GM23338 (cell line): ENCODE results near the gene LRRFIP1.

Source experiments
- CTCF ChIP-seq, 2 experiments: fragments of 200-600 bp in 1 of 2; sonication (generic) in 1 of 2; conservative IDR thresholded peaks; 2 replicates each; pipeline versions ENCODE4 v1.5.1 to v1.6.1; 2016 to 2017; ENCODE audit warnings: antibody characterized with exemption in 2 of 2, low read depth in 2 of 2, mild to moderate bottlenecking in 2 of 2, moderate library complexity in 1 of 2
- ETS1 ChIP-seq: IDR thresholded peaks from 2 replicates; pipeline ENCODE4 v1.6.1; 2016; ENCODE audit warnings: antibody characterized with exemption
- EZH2 ChIP-seq: fragments of 200-600 bp; sonication (generic); IDR thresholded peaks from one replicate; pipeline ENCODE4 v1.8.0; 2017; ENCODE audit warnings: antibody characterized with exemption, mild to moderate bottlenecking, low read depth; ENCODE audit not compliant: unreplicated experiment
- EZH2phosphoT487 ChIP-seq: fragments of 200-600 bp; sonication (generic); IDR thresholded peaks from one replicate; pipeline ENCODE4 v1.8.1; 2018; ENCODE audit warnings: antibody characterized with exemption; ENCODE audit not compliant: unreplicated experiment
- JUNB ChIP-seq: IDR thresholded peaks from one replicate; pipeline ENCODE4 v1.6.1; 2016; ENCODE audit warnings: antibody characterized with exemption; ENCODE audit not compliant: unreplicated experiment
- NANOG ChIP-seq: IDR thresholded peaks from 2 replicates; pipeline ENCODE4 v1.6.1; 2016; ENCODE audit warnings: antibody characterized with exemption, borderline replicate concordance
- POLR2AphosphoS5 ChIP-seq: IDR thresholded peaks from 2 replicates; pipeline ENCODE4 v1.6.1; 2016; ENCODE audit warnings: antibody characterized with exemption, low read depth
- REST ChIP-seq: IDR thresholded peaks from one replicate; pipeline ENCODE4 v1.6.1; 2018; ENCODE audit warnings: antibody characterized with exemption; ENCODE audit not compliant: unreplicated experiment
- ZNF331 ChIP-seq: fragments of 250-450 bp; sonication (Bioruptor Pico); IDR thresholded peaks from 2 replicates; pipeline ENCODE4 v1.5.0; 2020; ENCODE audit warnings: low read depth, mild to moderate bottlenecking, moderate library complexity

- TF ChIP-seq JUNB, result no peak
- no peak for TF ChIP-seq EZH2
- TF ChIP-seq NANOG, result no peak
- no peak for TF ChIP-seq CTCF (conservative IDR thresholded peaks at IDR 0.05; ENCODE audit: low read depth in 2 of 2)
- no peak for TF ChIP-seq ETS1
- TF ChIP-seq REST, result no peak
- TF ChIP-seq POLR2AphosphoS5, result no peak
- TF ChIP-seq ZNF331, result no peak
- no peak for TF ChIP-seq EZH2phosphoT487
These were observed 169.9 kb downstream of the LRRFIP1 start for GRCh38 chr2:237797253-237797652.
